OCI-LY3 (cell line): Measurements from ENCODE around the gene BAIAP2.

ENCODE experiments used
- H2AFZ ChIP-seq: fragments of 200-600, 300-600 bp; shearing (Covaris generic); 2 replicates; pipeline ENCODE4 v1.6.0; 2014; ENCODE audit warnings: antibody characterized with exemption, low read depth, low read length
- H3K27ac ChIP-seq: fragments of 200-600, 300-600 bp; sonication (generic); 2 replicates; pipeline ENCODE4 v1.5.1; 2014; ENCODE audit warnings: mild to moderate bottlenecking, low read length, moderate library complexity, mixed read lengths
- H3K27me3 ChIP-seq: fragments of 200-600, 300-600 bp; sonication (generic); 2 replicates; pipeline ENCODE4 v1.6.1; 2014; ENCODE audit warnings: low read depth, low read length, mixed read lengths
- H3K36me3 ChIP-seq: fragments of 200-600, 300-600 bp; sonication (generic); replicated peaks from 2 replicates; pipeline ENCODE3; 2014; ENCODE audit warnings: low read depth, low read length, mixed read lengths
- H3K4me1 ChIP-seq: fragments of 300-600, 200-600 bp; sonication (generic); 2 replicates; pipeline ENCODE4 v1.6.1; 2014; ENCODE audit warnings: low read length, mixed read lengths
- H3K4me2 ChIP-seq: fragments of 200-600, 300-600 bp; sonication (generic); 2 replicates; pipeline ENCODE4 v1.6.1; 2014; ENCODE audit warnings: low read length, mixed read lengths
- H3K4me3 ChIP-seq: fragments of 300-600, 200-600 bp; sonication (generic); 2 replicates; pipeline ENCODE4 v1.5.1; 2014; ENCODE audit warnings: antibody characterized with exemption, mild to moderate bottlenecking, low read length, moderate library complexity
- H3K79me2 ChIP-seq: fragments of 300-600, 200-600 bp; shearing (Covaris generic); 2 replicates; pipeline ENCODE4 v1.6.1; 2014; ENCODE audit warnings: mild to moderate bottlenecking, low read length, mixed read lengths
- H3K9ac ChIP-seq: fragments of 300-600, 200-600 bp; shearing (Covaris generic); 2 replicates; pipeline ENCODE4 v1.6.0; 2014; ENCODE audit warnings: mild to moderate bottlenecking, low read length, moderate library complexity
- H3K9me3 ChIP-seq: fragments of 200-600, 300-600 bp; shearing (Covaris generic); 2 replicates; pipeline ENCODE4 v1.6.1; 2014; ENCODE audit warnings: low read length, mixed read lengths; ENCODE audit not compliant: insufficient read depth
- H4K20me1 ChIP-seq: fragments of 200-600, 300-600 bp; sonication (generic); 2 replicates; pipeline ENCODE4 v1.6.1; 2016; ENCODE audit warnings: low read length, mixed read lengths; ENCODE audit not compliant: insufficient read depth
- CTCF ChIP-seq: fragments of 200-600, 300-600 bp; sonication (generic); IDR thresholded peaks from 2 replicates; pipeline ENCODE4 v1.5.1; 2014; ENCODE audit warnings: antibody characterized with exemption, low read length, low read depth
- EZH2phosphoT487 ChIP-seq: fragments of 200-600 bp; shearing (Covaris generic); IDR thresholded peaks from 2 replicates; pipeline ENCODE4 v1.6.1; 2018; ENCODE audit warnings: antibody characterized with exemption, mixed run types, low read depth

The BAIAP2 gene

DNA sequence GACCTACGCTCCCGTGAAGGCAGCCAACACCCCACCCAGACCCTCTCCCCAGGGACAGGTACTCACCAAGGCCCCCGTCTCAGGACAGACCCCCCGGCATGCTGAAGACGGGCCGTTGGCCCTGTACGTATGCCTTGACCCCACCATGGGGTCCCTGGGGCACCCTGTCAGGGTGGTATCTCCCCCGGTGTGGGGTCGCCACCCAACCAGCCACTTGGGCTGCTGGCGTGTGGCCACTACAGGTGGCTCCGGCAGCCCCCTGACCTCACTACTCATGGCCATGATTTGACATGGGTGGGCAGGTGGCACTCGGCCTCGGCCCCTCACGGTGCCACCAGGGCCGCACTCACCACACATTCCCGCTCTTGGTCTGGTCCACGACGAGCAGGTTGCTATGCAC, 89.4 kb downstream of the BAIAP2 start:
- H3K27ac ChIP-seq = no peak overlapping the region
- no peaks in the 10 kb centered on the region for H3K4me1 ChIP-seq
- TF ChIP-seq EZH2phosphoT487 (no peak), CTCF (no peak)
- no peak overlapping the region for H2AFZ ChIP-seq
- H3K27me3 ChIP-seq = no peaks in the 10 kb centered on the region
- H3K79me2 ChIP-seq = no peaks in the 10 kb centered on the region
- no peak overlapping the region for H3K4me2 ChIP-seq
- H3K9me3 ChIP-seq = no peaks in the 10 kb centered on the region
- H4K20me1 ChIP-seq = no peaks in the 10 kb centered on the region
- no peak overlapping the region for H3K9ac ChIP-seq
- H3K4me3 ChIP-seq = no peak overlapping the region
- H3K36me3 ChIP-seq = no peaks in the 10 kb centered on the region

DNA sequence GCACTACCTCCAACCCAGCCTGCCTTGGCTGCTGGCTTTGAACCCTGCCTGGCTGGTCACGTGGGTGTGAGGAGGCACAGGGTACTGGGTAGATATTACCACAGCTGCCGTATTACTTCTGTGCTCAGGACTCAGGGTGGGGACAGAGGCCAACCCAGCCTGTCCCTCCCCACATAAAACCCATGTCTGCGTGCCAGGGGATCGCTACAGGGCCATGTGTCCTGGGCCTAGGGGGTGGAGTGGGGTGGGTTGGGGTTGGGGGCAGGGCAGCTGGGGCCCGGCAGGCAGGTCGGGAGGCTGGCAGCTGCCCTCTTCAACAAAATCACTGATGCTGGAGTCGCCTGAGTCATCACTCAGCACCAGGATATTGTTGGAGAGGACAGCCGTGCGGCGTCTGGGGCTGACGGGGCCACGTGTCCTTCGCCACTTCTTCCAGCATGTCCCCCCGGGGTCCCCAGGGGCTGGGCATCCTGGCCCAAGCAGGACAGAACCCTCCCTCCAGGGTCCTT, 90.7 kb downstream of the BAIAP2 start:
- no peak overlapping the region for H2AFZ ChIP-seq
- no peaks in the 10 kb centered on the region for H3K27me3 ChIP-seq
- H3K9me3 ChIP-seq = no peaks in the 10 kb centered on the region
- no peak overlapping the region for H3K4me3 ChIP-seq
- no peak overlapping the region for H3K9ac ChIP-seq
- H3K4me2 ChIP-seq = no peak overlapping the region
- no peaks in the 10 kb centered on the region for H3K36me3 ChIP-seq
- H3K4me1 ChIP-seq = no peaks in the 10 kb centered on the region
- no peaks in the 10 kb centered on the region for H3K79me2 ChIP-seq
- TF ChIP-seq CTCF = no peak
- TF ChIP-seq EZH2phosphoT487 = no peak
- H3K27ac ChIP-seq = no peak overlapping the region
- no peaks in the 10 kb centered on the region for H4K20me1 ChIP-seq

GRCh38 chr17:81126281-81127132, 91.6 kb downstream of the BAIAP2 start:
- Histone ChIP-seq H3K4me1 (no peaks in the 10 kb centered on the region), H3K4me2 (no peak overlapping the region), H3K4me3 (no peak overlapping the region), H3K27ac (no peak overlapping the region), H2AFZ (no peak overlapping the region), H4K20me1 (no peaks in the 10 kb centered on the region), H3K9me3 (no peaks in the 10 kb centered on the region), H3K36me3 (no peaks in the 10 kb centered on the region), H3K9ac (no peak overlapping the region), H3K79me2 (no peaks in the 10 kb centered on the region), H3K27me3 (no peaks in the 10 kb centered on the region)
- TF ChIP-seq EZH2phosphoT487 (no peak), CTCF (no peak)

DNA sequence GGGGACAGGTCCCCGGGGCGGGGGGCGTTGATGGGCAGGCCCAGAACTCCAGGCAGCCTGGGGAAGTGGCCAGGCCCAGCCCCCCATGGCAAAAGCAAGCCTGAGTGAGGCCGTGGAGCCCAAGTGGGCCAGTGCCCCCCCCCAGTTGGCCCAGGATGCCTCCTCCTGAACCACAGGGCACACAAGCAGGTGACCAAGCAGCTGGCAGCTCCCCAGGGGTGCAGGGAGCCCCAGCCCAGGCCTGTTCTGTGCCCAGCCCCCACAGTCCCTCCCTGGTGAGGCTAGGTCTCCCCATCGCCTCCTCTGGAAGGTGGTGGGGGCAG, 92.1 kb downstream of the BAIAP2 start:
- no peaks in the 10 kb centered on the region for H3K36me3 ChIP-seq
- H3K4me2 ChIP-seq = no peak overlapping the region
- H3K4me3 ChIP-seq = no peak overlapping the region
- no peaks in the 10 kb centered on the region for H3K79me2 ChIP-seq
- no peak overlapping the region for H3K9ac ChIP-seq
- H3K27ac ChIP-seq = no peak overlapping the region
- no peaks in the 10 kb centered on the region for H3K9me3 ChIP-seq
- H3K27me3 ChIP-seq = no peaks in the 10 kb centered on the region
- H2AFZ ChIP-seq = no peak overlapping the region
- no peak for TF ChIP-seq EZH2phosphoT487
- H3K4me1 ChIP-seq = no peaks in the 10 kb centered on the region
- H4K20me1 ChIP-seq = no peaks in the 10 kb centered on the region
